Esophagus squamous epithelium (tissue), 5 donors: ENCODE data around the gene LRBA. TPM values are rescaled to one million over a fixed set of nuclear protein-coding genes. Genes with fewer than 3 reads are reported as not detected.

Source experiments
- DNase-seq: peaks from one replicate; lab custom pipeline; 2025; lab: John Stamatoyannopoulos, UW
- H3K27ac ChIP-seq, 4 donors: fragments of 200-600 bp; sonication (generic); one replicate each; pipeline ENCODE4 v1.5.1; 2016 to 2019; ENCODE audit warnings: mild to moderate bottlenecking in 1 of 4
- H3K27me3 ChIP-seq, 4 donors: fragments of 200-600 bp; sonication (generic); 1 replicate in 3 of 4; 2 replicates in 1 of 4; pipeline versions ENCODE4 v1.5.1 to v1.6.0; 2017 to 2021; ENCODE audit warnings: antibody characterized with exemption in 1 of 4
- H3K36me3 ChIP-seq, 3 donors: fragments of 200-600 bp; sonication (generic); one replicate each; pipeline ENCODE4 v1.5.1; 2016 to 2019
- H3K4me1 ChIP-seq, 3 donors: fragments of 200-600 bp; sonication (generic); one replicate each; pipeline ENCODE4 v1.5.1; 2017 to 2019
- H3K4me3 ChIP-seq, 4 donors: fragments of 200-600 bp; sonication (generic); 1 replicate in 3 of 4; 2 replicates in 1 of 4; pipeline ENCODE4 v1.5.1; 2016 to 2019; ENCODE audit warnings: mild to moderate bottlenecking in 2 of 4, moderate library complexity in 1 of 4
- H3K9me3 ChIP-seq, 3 donors: fragments of 200-600 bp; sonication (generic); one replicate each; pipeline ENCODE4 v1.5.1; 2016 to 2019
- POLR2A ChIP-seq, 4 donors: fragments of 450-650 bp; IDR thresholded peaks; one replicate each; pipeline ENCODE4 v1.6.1; 2017; ENCODE audit warnings: antibody characterized with exemption in 4 of 4, mild to moderate bottlenecking in 4 of 4, moderate library complexity in 3 of 4
- WGBS, 2 donors: methylation state at CpG; one replicate each; pipeline ENCODE4 v1.1.5; 2018; 5-methylcytosine and 5-hydroxymethylcytosine counted together
- intact Hi-C: fragments of 100-400 bp; cut with DNase I; formaldehyde crosslinking; loops from one replicate; pipeline ENCODE4 v1.15.0; 2022
- total RNA-seq, 4 donors: library from RNA; depleted of rRNA; stranded (reverse); fragments of >200 nt; gene quantifications; one replicate each; pipeline ENCODE4 v1.1.0, GENCODE V29; 2016
- TF ChIP-seq, protein P1 (sequence below), 6 experiments: fragments of 450-650 bp in 4 of 6; fragments of 200-600 bp in 2 of 6; sonication (generic) in 2 of 6; IDR thresholded peaks; one replicate each; pipeline ENCODE4 v1.5.1; 2016 to 2019; ENCODE audit warnings: antibody characterized with exemption in 6 of 6, mild to moderate bottlenecking in 4 of 6, moderate library complexity in 4 of 6
- donor health status: DM: yes; HTN: yes; CAD: no.

LRBA gene
- total RNA-seq, 4 donors from 2014 or later = 54.7 to 91.8 (median 66.2) TPM

GRCh38 chr4:150875367-150875766 is 139.7 kb downstream of the LRBA start:
- 100% methylated on average over 1 of the region's 1 CpG for WGBS, 2 donors
- intact Hi-C loops = no loop called here

DNA sequence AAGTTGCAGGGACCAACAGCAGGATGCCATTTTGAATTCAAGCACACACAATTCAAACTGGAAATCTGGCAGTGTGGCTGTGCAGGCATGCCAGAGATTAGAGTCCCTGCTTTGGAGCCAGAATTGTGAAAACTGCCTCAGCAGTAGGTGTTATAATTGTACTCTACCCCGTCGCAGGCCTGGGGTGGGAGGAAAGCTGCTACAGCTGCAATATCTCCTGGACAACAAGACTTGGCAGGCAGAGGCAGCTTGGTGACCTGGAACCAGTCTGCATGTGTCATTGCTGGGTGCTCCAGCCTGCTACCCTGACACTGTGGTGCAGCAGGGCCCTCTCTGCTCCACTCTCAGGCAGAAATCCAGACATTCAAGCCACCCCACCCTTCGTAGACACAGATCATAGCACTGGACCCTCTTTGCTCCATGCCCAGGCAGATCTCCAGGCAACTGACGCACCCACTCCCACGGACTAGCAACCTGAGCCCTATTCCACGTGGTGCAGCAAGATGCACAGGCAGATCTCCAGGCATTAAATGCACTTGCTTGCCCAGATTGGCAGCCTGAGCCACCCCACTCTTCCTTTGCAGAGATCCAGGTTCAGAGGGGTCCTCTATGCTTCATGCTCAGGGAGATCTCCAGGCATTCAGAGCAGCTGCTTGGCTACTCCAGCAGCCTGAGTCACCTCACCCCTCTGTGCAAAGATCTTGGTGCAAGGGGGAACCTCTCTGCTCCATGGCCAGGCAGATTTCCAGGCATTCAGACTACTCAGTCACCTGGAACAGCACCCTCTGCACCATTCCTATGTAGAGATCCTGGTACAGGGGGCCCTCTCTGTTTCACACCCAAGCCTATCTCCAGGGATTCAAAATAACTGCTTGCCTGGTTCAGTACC is 140.5 kb downstream of the LRBA start:
- peaks cover 0 to 5% (median 0%) of the 10 kb centered on the region in 3 donors for H3K4me1 ChIP-seq
- H3K9me3 ChIP-seq = no peaks in the 10 kb centered on the region
- H3K27ac ChIP-seq = no peak overlapping the region
- peaks cover 0 to 44% (median 0%) of the 10 kb centered on the region in 3 donors for H3K36me3 ChIP-seq
- intact Hi-C loops = no loop called here
- 73 to 75% methylated on average over 5 of the region's 6 CpGs for WGBS, 2 donors
- no peaks in the 10 kb centered on the region for H3K27me3 ChIP-seq
- DNase-seq = no peak
- H3K4me3 ChIP-seq = no peak overlapping the region
- TF ChIP-seq POLR2A (IDR thresholded peaks at IDR 0.05) = no peak
- TF ChIP-seq, protein P1, sequence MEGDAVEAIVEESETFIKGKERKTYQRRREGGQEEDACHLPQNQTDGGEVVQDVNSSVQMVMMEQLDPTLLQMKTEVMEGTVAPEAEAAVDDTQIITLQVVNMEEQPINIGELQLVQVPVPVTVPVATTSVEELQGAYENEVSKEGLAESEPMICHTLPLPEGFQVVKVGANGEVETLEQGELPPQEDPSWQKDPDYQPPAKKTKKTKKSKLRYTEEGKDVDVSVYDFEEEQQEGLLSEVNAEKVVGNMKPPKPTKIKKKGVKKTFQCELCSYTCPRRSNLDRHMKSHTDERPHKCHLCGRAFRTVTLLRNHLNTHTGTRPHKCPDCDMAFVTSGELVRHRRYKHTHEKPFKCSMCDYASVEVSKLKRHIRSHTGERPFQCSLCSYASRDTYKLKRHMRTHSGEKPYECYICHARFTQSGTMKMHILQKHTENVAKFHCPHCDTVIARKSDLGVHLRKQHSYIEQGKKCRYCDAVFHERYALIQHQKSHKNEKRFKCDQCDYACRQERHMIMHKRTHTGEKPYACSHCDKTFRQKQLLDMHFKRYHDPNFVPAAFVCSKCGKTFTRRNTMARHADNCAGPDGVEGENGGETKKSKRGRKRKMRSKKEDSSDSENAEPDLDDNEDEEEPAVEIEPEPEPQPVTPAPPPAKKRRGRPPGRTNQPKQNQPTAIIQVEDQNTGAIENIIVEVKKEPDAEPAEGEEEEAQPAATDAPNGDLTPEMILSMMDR (IDR thresholded peaks at IDR 0.05) = no peak

More at GRCh38 chr4:150875367-150875766, 139.7 kb downstream of the LRBA start:
- Histone ChIP-seq H3K9me3 (no peaks in the 10 kb centered on the region), H3K4me1 (peaks cover 0 to 5% (median 0%) of the 10 kb centered on the region in 3 donors), H3K4me3 (no peak overlapping the region), H3K27ac (no peak overlapping the region), H3K36me3 (peaks cover 0 to 49% (median 0%) of the 10 kb centered on the region in 3 donors), H3K27me3 (no peaks in the 10 kb centered on the region)
- no peak for DNase-seq
- TF ChIP-seq, protein P1 (IDR thresholded peaks at IDR 0.05) = no peak
- no peak for TF ChIP-seq POLR2A (IDR thresholded peaks at IDR 0.05)

DNA sequence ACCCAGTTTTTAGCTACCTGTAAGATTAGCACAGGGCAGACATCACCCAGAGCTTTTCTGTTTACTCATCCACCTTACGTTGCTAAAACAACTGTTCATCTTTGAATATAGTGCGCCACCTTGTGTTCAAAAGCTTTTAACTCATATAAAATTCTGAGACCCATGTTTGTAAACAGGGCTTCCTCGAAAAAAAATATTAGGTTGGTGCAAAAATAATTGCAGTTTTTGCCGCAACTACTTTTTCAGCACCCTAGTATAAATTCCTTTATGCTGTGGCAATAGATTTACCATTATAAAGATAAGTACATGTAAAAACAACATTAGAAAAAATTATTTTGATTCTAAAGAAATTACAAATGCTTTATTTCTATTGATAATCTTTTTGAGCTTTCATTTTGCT is 147.9 kb downstream of the LRBA start:
- Histone ChIP-seq H3K4me3 (no peak overlapping the region), H3K27me3 (no peaks in the 10 kb centered on the region), H3K9me3 (no peaks in the 10 kb centered on the region), H3K27ac (no peak overlapping the region), H3K4me1 (no peaks in the 10 kb centered on the region), H3K36me3 (peaks cover 0 to 31% (median 0%) of the 10 kb centered on the region in 3 donors)
- intact Hi-C loops = loop anchor here (10.0 kb wide), 2 partner anchors 572 to 862 kb away; no protein-coding TSS in a partner anchor
- TF ChIP-seq, protein P1 (IDR thresholded peaks at IDR 0.05) = peak; percentile 46 to 70 (median 60)
- no peak for TF ChIP-seq POLR2A (IDR thresholded peaks at IDR 0.05)
- DNase-seq = no peak
- 12 to 13% methylated on average over 4 of the region's 4 CpGs for WGBS, 2 donors

DNA sequence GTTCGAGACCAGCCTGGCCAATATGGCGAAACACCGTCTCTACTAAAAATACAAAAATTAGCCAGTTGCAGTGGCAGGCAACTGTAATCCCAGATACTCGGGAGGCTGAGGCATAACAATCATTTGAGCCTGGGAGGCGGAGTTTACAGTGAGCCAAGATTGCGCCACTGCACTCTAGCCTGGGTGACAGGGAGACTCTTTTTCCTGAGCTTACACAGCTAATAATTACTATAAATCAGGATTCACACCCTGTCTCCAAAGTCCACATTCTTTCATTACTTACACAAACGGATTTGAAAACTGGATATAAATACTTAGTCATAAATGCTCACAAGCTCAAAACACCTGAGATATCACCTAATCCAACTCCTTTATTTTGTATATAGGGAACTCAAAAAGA is 151.6 kb downstream of the LRBA start:
- TF ChIP-seq, protein P1 (IDR thresholded peaks at IDR 0.05) = no peak
- no peak for TF ChIP-seq POLR2A (IDR thresholded peaks at IDR 0.05)
- Histone ChIP-seq H3K4me3 (no peak overlapping the region), H3K27ac (peak overlapping the region in 1 of 4 donors; percentile 4), H3K9me3 (no peaks in the 10 kb centered on the region), H3K27me3 (no peaks in the 10 kb centered on the region), H3K36me3 (peaks cover 0 to 10% (median 0%) of the 10 kb centered on the region in 3 donors), H3K4me1 (no peaks in the 10 kb centered on the region)
- DNase-seq = no peak
- 75 to 91% methylated on average over 7 of the region's 7 CpGs for WGBS, 2 donors
- intact Hi-C loops = loop anchor here (10.0 kb wide), 2 partner anchors 569 to 859 kb away; no protein-coding TSS in a partner anchor

GRCh38 chr4:150862829-150863228 is 152.3 kb downstream of the LRBA start:
- Histone ChIP-seq H3K9me3 (no peaks in the 10 kb centered on the region), H3K36me3 (peaks cover 0 to 4% (median 0%) of the 10 kb centered on the region in 3 donors), H3K27me3 (no peaks in the 10 kb centered on the region), H3K27ac (peak overlapping the region in 1 of 4 donors; percentile 4), H3K4me3 (no peak overlapping the region), H3K4me1 (no peaks in the 10 kb centered on the region)
- intact Hi-C loops = loop anchor here (10.0 kb wide), 2 partner anchors 568 to 858 kb away; no protein-coding TSS in a partner anchor
- no peak for DNase-seq
- 93 to 96% methylated on average over 4 to 5 of the region's 5 CpGs for WGBS, 2 donors
- TF ChIP-seq POLR2A (IDR thresholded peaks at IDR 0.05) = no peak
- TF ChIP-seq, protein P1 (IDR thresholded peaks at IDR 0.05) = no peak
